Smooth muscle cell (in vitro differentiated cells): ENCODE results near the gene DMRTA1. TPM values are rescaled to one million over a fixed set of nuclear protein-coding genes. Genes with fewer than 3 reads are reported as not detected.
"Not testable (repeated sequence)": the region's sequence is repeated elsewhere in the genome, so short reads cannot be mapped to it uniquely, and the experiment has no call there.

Source experiments
- DNase-seq: peaks from one replicate; lab custom pipeline; 2025; ENCODE audit not compliant: unreplicated experiment; lab: John Stamatoyannopoulos, UW
- H2AFZ ChIP-seq: fragments of 200-600 bp; sonication (generic); 2 replicates; pipeline ENCODE4 v1.6.0; 2016; ENCODE audit warnings: antibody characterized with exemption, low read depth, mild to moderate bottlenecking
- H3F3A ChIP-seq: fragments of 200-600 bp; sonication (generic); 2 replicates; pipeline ENCODE4 v1.6.0; 2017; ENCODE audit warnings: antibody characterized with exemption, low read depth
- H3K27ac ChIP-seq: fragments of 200-600 bp; sonication (generic); 2 replicates; pipeline ENCODE4 v1.5.1; 2016; ENCODE audit warnings: low read depth, mild to moderate bottlenecking
- H3K27me3 ChIP-seq: fragments of 200-600 bp; sonication (generic); 2 replicates; pipeline ENCODE4 v1.6.1; 2016; ENCODE audit warnings: low read depth, mild to moderate bottlenecking
- H3K36me3 ChIP-seq: fragments of 200-600 bp; sonication (generic); 2 replicates; pipeline ENCODE4 v1.5.1; 2016; ENCODE audit warnings: low read depth
- H3K4me1 ChIP-seq: fragments of 200-600 bp; sonication (generic); 2 replicates; pipeline ENCODE4 v1.5.1; 2016; ENCODE audit warnings: low read depth
- H3K4me2 ChIP-seq: fragments of 200-600 bp; sonication (generic); 2 replicates; pipeline ENCODE4 v1.6.0; 2016; ENCODE audit warnings: mild to moderate bottlenecking
- H3K4me3 ChIP-seq: fragments of 200-600 bp; sonication (generic); 2 replicates; pipeline ENCODE4 v1.5.1; 2016; ENCODE audit warnings: mild to moderate bottlenecking
- H3K79me2 ChIP-seq: fragments of 200-600 bp; sonication (generic); 2 replicates; pipeline ENCODE4 v1.6.0; 2016; ENCODE audit warnings: low read depth, mild to moderate bottlenecking
- H3K9ac ChIP-seq: fragments of 200-600 bp; sonication (generic); 2 replicates; pipeline ENCODE4 v1.6.0; 2016; ENCODE audit warnings: low read depth
- H3K9me3 ChIP-seq: fragments of 200-600 bp; sonication (generic); replicated peaks from 2 replicates; pipeline ENCODE4 v1.5.1; 2016; ENCODE audit warnings: low read depth
- H4K20me1 ChIP-seq: fragments of 200-600 bp; sonication (generic); 2 replicates; pipeline ENCODE4 v1.6.0; 2016; ENCODE audit warnings: low read depth
- WGBS: methylation state at CpG from one replicate; pipeline ENCODE4 v1.1.7; 2016; ENCODE audit warnings: low lambda C conversion rate; 5-methylcytosine and 5-hydroxymethylcytosine counted together
- polyA plus RNA-seq: library from polyadenylated mRNA; unstranded; fragments of >200 nt; fragmentation: Nextera tagmentation; extraction: Ambion mirVana; gene quantifications from 2 replicates; pipeline ENCODE4 v1.2.1, GENCODE V29; 2016
- total RNA-seq: library from RNA; depleted of rRNA; stranded (reverse); fragments of >200 nt; gene quantifications from 2 replicates; pipeline ENCODE4 v1.2.3, GENCODE V29; 2014
- TF ChIP-seq, protein P1 (sequence below): fragments of 200-600 bp; sonication (generic); IDR thresholded peaks from 2 replicates; pipeline ENCODE4 v1.5.1; 2017; ENCODE audit warnings: borderline replicate concordance, mild to moderate bottlenecking, antibody characterized with exemption; ENCODE audit not compliant: insufficient read depth, poor library complexity, severe bottlenecking

Gene DMRTA1
- total and polyA plus RNA-seq, 2 experiments from 2014 or later, result 0.45 to 5.3 TPM

GRCh38 chr9:22483528-22484070, 37.0 kb downstream of the DMRTA1 start:
- no peaks in the 10 kb centered on the region for H3K9me3 ChIP-seq
- no peak overlapping the region for H3K4me3 ChIP-seq
- WGBS, result 64% methylated on average over 1 of the region's 1 CpG
- H3K79me2 ChIP-seq, result no peaks in the 10 kb centered on the region
- no peak overlapping the region for H3K4me2 ChIP-seq
- DNase-seq, result no peak
- no peak overlapping the region for H2AFZ ChIP-seq
- TF ChIP-seq, protein P1, sequence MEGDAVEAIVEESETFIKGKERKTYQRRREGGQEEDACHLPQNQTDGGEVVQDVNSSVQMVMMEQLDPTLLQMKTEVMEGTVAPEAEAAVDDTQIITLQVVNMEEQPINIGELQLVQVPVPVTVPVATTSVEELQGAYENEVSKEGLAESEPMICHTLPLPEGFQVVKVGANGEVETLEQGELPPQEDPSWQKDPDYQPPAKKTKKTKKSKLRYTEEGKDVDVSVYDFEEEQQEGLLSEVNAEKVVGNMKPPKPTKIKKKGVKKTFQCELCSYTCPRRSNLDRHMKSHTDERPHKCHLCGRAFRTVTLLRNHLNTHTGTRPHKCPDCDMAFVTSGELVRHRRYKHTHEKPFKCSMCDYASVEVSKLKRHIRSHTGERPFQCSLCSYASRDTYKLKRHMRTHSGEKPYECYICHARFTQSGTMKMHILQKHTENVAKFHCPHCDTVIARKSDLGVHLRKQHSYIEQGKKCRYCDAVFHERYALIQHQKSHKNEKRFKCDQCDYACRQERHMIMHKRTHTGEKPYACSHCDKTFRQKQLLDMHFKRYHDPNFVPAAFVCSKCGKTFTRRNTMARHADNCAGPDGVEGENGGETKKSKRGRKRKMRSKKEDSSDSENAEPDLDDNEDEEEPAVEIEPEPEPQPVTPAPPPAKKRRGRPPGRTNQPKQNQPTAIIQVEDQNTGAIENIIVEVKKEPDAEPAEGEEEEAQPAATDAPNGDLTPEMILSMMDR, result no peak
- H3K27ac ChIP-seq, result no peak overlapping the region
- no peaks in the 10 kb centered on the region for H3K27me3 ChIP-seq
- H3F3A ChIP-seq, result no peaks in the 10 kb centered on the region
- H3K4me1 ChIP-seq, result no peaks in the 10 kb centered on the region
- no peak overlapping the region for H3K9ac ChIP-seq
- H3K36me3 ChIP-seq, result no peaks in the 10 kb centered on the region
- peaks cover 21% of the 10 kb centered on the region for H4K20me1 ChIP-seq

DNA sequence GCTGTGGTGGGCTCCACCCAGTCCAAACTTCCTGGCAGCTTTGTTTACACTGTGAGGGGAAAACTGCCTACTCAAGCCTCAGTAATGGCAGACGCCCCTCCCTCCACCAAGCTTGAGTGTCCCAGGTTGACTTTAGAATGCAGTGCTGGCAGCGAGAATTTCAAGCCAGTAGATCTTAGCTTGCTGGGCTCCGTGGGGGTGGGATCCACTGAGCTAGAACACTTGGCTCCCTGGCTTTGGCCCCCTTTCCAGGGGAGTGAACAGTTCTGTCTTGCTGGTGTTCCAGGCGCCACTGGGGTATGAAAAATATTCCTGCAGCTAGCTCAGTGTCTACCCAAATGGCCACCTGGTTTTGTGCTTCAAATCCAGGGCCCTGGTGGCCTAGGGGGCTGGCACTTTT, 49.6 kb downstream of the DMRTA1 start:
- not testable (repeated sequence) for H3K4me2 ChIP-seq, H3K36me3 ChIP-seq, H3K9me3 ChIP-seq, H3K4me3 ChIP-seq, H3K27ac ChIP-seq, H3K79me2 ChIP-seq, H3K27me3 ChIP-seq, H2AFZ ChIP-seq, DNase-seq, H3F3A ChIP-seq, H3K9ac ChIP-seq, H3K4me1 ChIP-seq
- peaks cover 14% of the 10 kb centered on the region for H4K20me1 ChIP-seq
- WGBS, result 86% methylated on average over 4 of the region's 4 CpGs
